AG04450 (cell line): ENCODE results near the gene NR2E1. TPM values are rescaled to one million over a fixed set of nuclear protein-coding genes. Genes with fewer than 3 reads are reported as not detected.

Experiments
- CTCF ChIA-PET: fragments of 300-600, 350-600 bp; formaldehyde crosslinking; extraction: SDS; loops from one replicate; lab custom pipeline; 2022; ENCODE audit warnings: antibody characterized with exemption, inconsistent platforms; lab: Charles Lee
- POLR2A ChIA-PET: fragments of 350-600 bp; formaldehyde crosslinking; extraction: SDS; loops from one replicate; lab custom pipeline; 2021; ENCODE audit warnings: antibody characterized with exemption, inconsistent platforms; lab: Yijun Ruan, JAX
- DNase-seq: peaks from one replicate; pipeline ENCODE4 v3.0.0-alpha.2; 2011; ENCODE audit warnings: low read depth, low spot score
- H3K27ac ChIP-seq: one replicate; pipeline ENCODE4 v1.5.1; 2012; ENCODE audit warnings: low read depth, low read length, control low read depth
- H3K27me3 ChIP-seq: one replicate; pipeline ENCODE4 v1.6.0; 2012; ENCODE audit warnings: low read length; ENCODE audit not compliant: control insufficient read depth, insufficient read depth
- H3K4me3 ChIP-seq: 2 replicates; pipeline ENCODE4 v1.5.1; 2011; ENCODE audit warnings: mild to moderate bottlenecking, low read depth, low read length, control low read depth
- H3K9me3 ChIP-seq: 2 replicates; pipeline ENCODE4 v1.5.1; 2012; ENCODE audit warnings: low read length; ENCODE audit not compliant: control insufficient read depth, insufficient read depth
- CTCF ChIP-seq: IDR thresholded peaks from 2 replicates; pipeline ENCODE4 v1.5.1; 2011; ENCODE audit warnings: low read depth, low read length, control low read depth, inconsistent platforms
- polyA plus RNA-seq: library from polyadenylated mRNA; depleted of rRNA; stranded (reverse); fragments of >200 nt; gene quantifications from 2 replicates; pipeline ENCODE4 v1.2.3, GENCODE V29; 2011

The NR2E1 gene
- polyA plus RNA-seq, 1 experiment, result not detected

GRCh38 chr6:108171918-108172516, 6.2 kb downstream of the NR2E1 start:
- no peak for DNase-seq
- no peak overlapping the region for H3K4me3 ChIP-seq
- no peak overlapping the region for H3K27ac ChIP-seq
- TF ChIP-seq CTCF, result no peak
- peaks cover 94% of the 10 kb centered on the region for H3K27me3 ChIP-seq
- H3K9me3 ChIP-seq, result peaks cover 21% of the 10 kb centered on the region; the same call in 1 of the 2 replicates
- CTCF ChIA-PET, result interaction anchor here (1.5 kb wide), 1 partner anchor 320 kb away, joined by 5 read pairs; no protein-coding TSS in a partner anchor
- POLR2A ChIA-PET, result no interaction called here

GRCh38 chr6:108174371-108175175, 8.8 kb downstream of the NR2E1 start:
- no peak for DNase-seq
- Histone ChIP-seq H3K27ac (no peak overlapping the region), H3K4me3 (no peak overlapping the region), H3K27me3 (peaks cover 88% of the 10 kb centered on the region), H3K9me3 (peaks cover 14% of the 10 kb centered on the region; the same call in 1 of the 2 replicates)
- ChIA-PET CTCF (interaction anchor here (0.6 kb wide), 1 partner anchor 314 kb away, joined by 3 read pairs; no protein-coding TSS in a partner anchor), POLR2A (no interaction called here)
- no peak for TF ChIP-seq CTCF

GRCh38 chr6:108175176-108175591, 9.4 kb downstream of the NR2E1 start:
- ChIA-PET POLR2A (no interaction called here), CTCF (no interaction called here)
- TF ChIP-seq CTCF, result no peak
- no peak for DNase-seq
- Histone ChIP-seq H3K27me3 (peaks cover 88% of the 10 kb centered on the region), H3K27ac (no peak overlapping the region), H3K4me3 (no peak overlapping the region), H3K9me3 (peaks cover 14% of the 10 kb centered on the region; the same call in 1 of the 2 replicates)

GRCh38 chr6:108175592-108176279, 9.9 kb downstream of the NR2E1 start:
- H3K27me3 ChIP-seq, result peaks cover 83% of the 10 kb centered on the region

More at GRCh38 chr6:108175592-108176279, 9.9 kb downstream of the NR2E1 start:
- DNase-seq, result no peak
- CTCF ChIA-PET, result no interaction called here
- Histone ChIP-seq H3K4me3 (no peak overlapping the region), H3K27ac (no peak overlapping the region), H3K9me3 (peaks cover 14% of the 10 kb centered on the region; the same call in 1 of the 2 replicates)
- no peak for TF ChIP-seq CTCF
- POLR2A ChIA-PET, result no interaction called here
